HL-60 (cell line): ENCODE results near the gene MAPKAPK2.
"Not testable (repeated sequence)": the region's sequence is repeated elsewhere in the genome, so short reads cannot be mapped to it uniquely, and the experiment has no call there.

Experiments
- DNase-seq, 2 experiments: peaks; one replicate each; pipeline ENCODE4 v3.0.0-alpha.2; 2010 to 2020; ENCODE audit warnings: low read depth in 1 of 2, low spot score in 1 of 2
- H3K27ac ChIP-seq: fragments of 250-450 bp; sonication (Bioruptor Pico); replicated peaks from 2 replicates; pipeline ENCODE4 v1.5.1; 2020; ENCODE audit warnings: mild to moderate bottlenecking, moderate library complexity
- H3K27me3 ChIP-seq: fragments of 250-450 bp; sonication (Bioruptor Pico); 2 replicates; pipeline ENCODE4 v1.5.1; 2021; ENCODE audit warnings: mild to moderate bottlenecking, moderate library complexity; ENCODE audit not compliant: insufficient read depth, poor library complexity, severe bottlenecking
- H3K4me3 ChIP-seq: replicated peaks from 2 replicates; pipeline ENCODE4 v1.5.1; 2011; ENCODE audit warnings: mild to moderate bottlenecking, control low read depth, low read length; ENCODE audit not compliant: insufficient read depth
- GABPA ChIP-seq: IDR thresholded peaks from 2 replicates; pipeline ENCODE4 v1.6.1; 2012; ENCODE audit warnings: low read depth
- POLR2AphosphoS5 ChIP-seq: IDR thresholded peaks from 2 replicates; pipeline ENCODE4 v1.6.1; 2012; ENCODE audit warnings: low read depth
- SPI1 ChIP-seq: IDR thresholded peaks from 2 replicates; pipeline ENCODE4 v1.6.1; 2012; ENCODE audit warnings: low read depth, mild to moderate bottlenecking, borderline replicate concordance
- TF ChIP-seq, protein P1 (sequence below): IDR thresholded peaks from one replicate; pipeline ENCODE4 v1.5.1; 2011; ENCODE audit warnings: low read length, control low read depth, inconsistent platforms; ENCODE audit not compliant: insufficient read depth
- TF ChIP-seq, protein P2 (sequence below): IDR thresholded peaks from 2 replicates; pipeline ENCODE4 v1.6.1; 2012; ENCODE audit warnings: low read depth; ENCODE audit not compliant: insufficient replicate concordance

MAPKAPK2 gene

DNA sequence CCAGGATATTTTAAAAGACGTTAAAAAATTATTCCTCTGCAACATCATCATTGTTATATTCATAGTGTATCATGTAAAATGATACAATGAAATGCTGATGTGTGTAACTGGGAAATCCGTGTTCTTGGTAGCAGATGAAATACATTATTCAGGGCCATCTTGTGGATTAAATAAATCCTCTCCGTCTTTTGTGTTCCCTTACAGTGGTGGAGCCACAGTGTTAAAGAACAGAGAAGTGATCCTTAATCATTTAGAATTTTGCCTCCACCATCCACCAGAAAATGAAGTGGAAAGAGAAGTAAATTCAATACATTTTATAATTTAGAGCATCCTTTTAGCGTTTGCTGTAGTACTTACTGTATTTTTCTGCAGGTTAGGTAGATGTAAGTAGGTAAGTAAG, 48.0 kb upstream of the MAPKAPK2 start:
- no peak overlapping the region for H3K4me3 ChIP-seq
- no peak for TF ChIP-seq POLR2AphosphoS5
- no peak for TF ChIP-seq GABPA
- no peak for TF ChIP-seq SPI1
- TF ChIP-seq, protein P1, sequence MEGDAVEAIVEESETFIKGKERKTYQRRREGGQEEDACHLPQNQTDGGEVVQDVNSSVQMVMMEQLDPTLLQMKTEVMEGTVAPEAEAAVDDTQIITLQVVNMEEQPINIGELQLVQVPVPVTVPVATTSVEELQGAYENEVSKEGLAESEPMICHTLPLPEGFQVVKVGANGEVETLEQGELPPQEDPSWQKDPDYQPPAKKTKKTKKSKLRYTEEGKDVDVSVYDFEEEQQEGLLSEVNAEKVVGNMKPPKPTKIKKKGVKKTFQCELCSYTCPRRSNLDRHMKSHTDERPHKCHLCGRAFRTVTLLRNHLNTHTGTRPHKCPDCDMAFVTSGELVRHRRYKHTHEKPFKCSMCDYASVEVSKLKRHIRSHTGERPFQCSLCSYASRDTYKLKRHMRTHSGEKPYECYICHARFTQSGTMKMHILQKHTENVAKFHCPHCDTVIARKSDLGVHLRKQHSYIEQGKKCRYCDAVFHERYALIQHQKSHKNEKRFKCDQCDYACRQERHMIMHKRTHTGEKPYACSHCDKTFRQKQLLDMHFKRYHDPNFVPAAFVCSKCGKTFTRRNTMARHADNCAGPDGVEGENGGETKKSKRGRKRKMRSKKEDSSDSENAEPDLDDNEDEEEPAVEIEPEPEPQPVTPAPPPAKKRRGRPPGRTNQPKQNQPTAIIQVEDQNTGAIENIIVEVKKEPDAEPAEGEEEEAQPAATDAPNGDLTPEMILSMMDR, result no peak
- TF ChIP-seq, protein P2, sequence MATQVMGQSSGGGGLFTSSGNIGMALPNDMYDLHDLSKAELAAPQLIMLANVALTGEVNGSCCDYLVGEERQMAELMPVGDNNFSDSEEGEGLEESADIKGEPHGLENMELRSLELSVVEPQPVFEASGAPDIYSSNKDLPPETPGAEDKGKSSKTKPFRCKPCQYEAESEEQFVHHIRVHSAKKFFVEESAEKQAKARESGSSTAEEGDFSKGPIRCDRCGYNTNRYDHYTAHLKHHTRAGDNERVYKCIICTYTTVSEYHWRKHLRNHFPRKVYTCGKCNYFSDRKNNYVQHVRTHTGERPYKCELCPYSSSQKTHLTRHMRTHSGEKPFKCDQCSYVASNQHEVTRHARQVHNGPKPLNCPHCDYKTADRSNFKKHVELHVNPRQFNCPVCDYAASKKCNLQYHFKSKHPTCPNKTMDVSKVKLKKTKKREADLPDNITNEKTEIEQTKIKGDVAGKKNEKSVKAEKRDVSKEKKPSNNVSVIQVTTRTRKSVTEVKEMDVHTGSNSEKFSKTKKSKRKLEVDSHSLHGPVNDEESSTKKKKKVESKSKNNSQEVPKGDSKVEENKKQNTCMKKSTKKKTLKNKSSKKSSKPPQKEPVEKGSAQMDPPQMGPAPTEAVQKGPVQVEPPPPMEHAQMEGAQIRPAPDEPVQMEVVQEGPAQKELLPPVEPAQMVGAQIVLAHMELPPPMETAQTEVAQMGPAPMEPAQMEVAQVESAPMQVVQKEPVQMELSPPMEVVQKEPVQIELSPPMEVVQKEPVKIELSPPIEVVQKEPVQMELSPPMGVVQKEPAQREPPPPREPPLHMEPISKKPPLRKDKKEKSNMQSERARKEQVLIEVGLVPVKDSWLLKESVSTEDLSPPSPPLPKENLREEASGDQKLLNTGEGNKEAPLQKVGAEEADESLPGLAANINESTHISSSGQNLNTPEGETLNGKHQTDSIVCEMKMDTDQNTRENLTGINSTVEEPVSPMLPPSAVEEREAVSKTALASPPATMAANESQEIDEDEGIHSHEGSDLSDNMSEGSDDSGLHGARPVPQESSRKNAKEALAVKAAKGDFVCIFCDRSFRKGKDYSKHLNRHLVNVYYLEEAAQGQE, result no peak
- no peak overlapping the region for H3K27ac ChIP-seq

DNA sequence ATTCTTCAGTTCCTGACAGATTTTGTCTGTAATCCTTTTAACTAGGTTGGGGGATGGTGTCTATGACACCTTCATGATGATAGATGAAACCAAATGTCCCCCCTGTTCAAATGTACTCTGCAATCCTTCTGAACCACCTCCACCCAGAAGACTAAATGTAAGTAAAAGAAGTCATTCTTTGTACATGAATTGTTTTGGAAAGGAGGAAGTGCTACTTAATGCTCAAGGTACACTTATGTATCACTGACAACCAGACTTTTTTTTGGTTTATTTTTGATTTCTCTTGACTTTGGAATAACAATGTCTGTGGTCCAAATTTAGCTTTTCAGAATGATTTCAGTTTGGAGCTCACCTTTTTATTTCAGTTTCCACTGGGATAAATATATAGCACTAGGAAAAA, 47.1 kb upstream of the MAPKAPK2 start:
- TF ChIP-seq, protein P1, result no peak
- TF ChIP-seq GABPA, result no peak
- no peak for TF ChIP-seq POLR2AphosphoS5
- TF ChIP-seq, protein P2, result no peak
- peak; percentile 88 for TF ChIP-seq SPI1
- Histone ChIP-seq H3K4me3 (no peak overlapping the region), H3K27ac (no peak overlapping the region)

More for the DNA sequence above, 48.0 kb upstream of the MAPKAPK2 start:
- no peaks in the 10 kb centered on the region for H3K27me3 ChIP-seq
- no peak for DNase-seq

DNA sequence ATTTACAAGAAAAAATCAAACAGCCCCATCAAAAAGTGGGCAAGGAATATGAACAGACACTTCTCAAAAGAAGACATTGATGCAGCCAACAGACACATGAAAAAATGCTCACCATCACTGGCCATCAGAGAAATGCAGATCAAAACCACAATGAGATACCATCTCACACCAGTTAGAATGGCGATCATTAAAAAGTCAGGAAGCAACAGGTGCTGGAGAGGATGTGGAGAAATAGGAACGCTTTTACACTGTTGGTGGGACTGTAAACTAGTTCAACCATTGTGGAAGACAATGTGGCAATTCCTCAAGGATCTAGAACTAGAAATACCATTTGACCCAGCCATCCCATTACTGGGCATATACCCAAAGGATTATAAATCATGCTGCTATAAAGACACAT, 42.6 kb upstream of the MAPKAPK2 start:
- not testable (repeated sequence) for DNase-seq, H3K4me3 ChIP-seq

More for the DNA sequence above, 47.1 kb upstream of the MAPKAPK2 start:
- DNase-seq, result no peak
- H3K27me3 ChIP-seq, result no peaks in the 10 kb centered on the region

DNA sequence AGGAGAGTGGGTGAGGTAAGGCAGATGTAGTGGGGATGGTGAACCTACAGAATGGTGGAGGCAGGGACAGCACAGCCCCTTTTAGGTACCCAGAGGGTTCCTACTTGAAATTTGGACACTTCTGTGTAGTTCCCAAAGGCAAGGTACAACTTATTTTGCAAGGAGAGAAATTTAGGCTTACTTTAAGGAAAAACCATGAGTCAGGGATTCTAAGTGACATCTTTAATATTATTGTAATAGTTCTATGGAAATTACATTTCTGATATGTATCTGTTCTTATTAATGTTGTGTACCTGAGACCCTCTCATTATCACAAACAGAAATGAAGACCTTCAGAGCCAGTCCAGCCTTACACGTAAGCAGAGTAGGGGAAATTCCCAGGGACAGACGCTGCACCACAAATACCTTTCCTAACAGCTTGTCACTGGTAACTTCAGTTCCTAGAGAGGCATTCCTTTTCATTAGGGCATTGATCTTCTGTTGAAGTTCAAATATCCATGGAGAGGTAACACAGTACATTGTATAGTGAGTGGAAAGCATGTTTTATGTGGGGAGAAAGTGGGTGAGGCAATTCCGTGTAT, 41.5 kb upstream of the MAPKAPK2 start:
- no peak for TF ChIP-seq GABPA
- no peak for TF ChIP-seq SPI1
- TF ChIP-seq, protein P1, result no peak
- no peak for TF ChIP-seq POLR2AphosphoS5
- TF ChIP-seq, protein P2, result no peak
- no peak overlapping the region for H3K4me3 ChIP-seq
- H3K27ac ChIP-seq, result peak overlapping the region; percentile 51
- no peak for DNase-seq
- H3K27me3 ChIP-seq, result no peaks in the 10 kb centered on the region

More for the DNA sequence above, 42.6 kb upstream of the MAPKAPK2 start:
- H3K27ac ChIP-seq, H3K27me3 ChIP-seq: not testable (repeated sequence)
